Fibroblast of peridontal ligament (primary cell): ENCODE results near the gene ZNF480.
"Not testable (repeated sequence)": the region's sequence is repeated elsewhere in the genome, so short reads cannot be mapped to it uniquely, and the experiment has no call there.

Experiments used
- DNase-seq: peaks from one replicate; pipeline ENCODE4 v3.0.0-alpha.2; 2010; ENCODE audit errors: extremely low read depth

ZNF480 gene

GRCh38 chr19:52336791-52337381, 39.9 kb downstream of the ZNF480 start:
- DNase-seq, result peak; percentile 28

- not testable (repeated sequence) for DNase-seq
Measured at GRCh38 chr19:52339022-52339421, 42.1 kb downstream of the ZNF480 start.

DNA sequence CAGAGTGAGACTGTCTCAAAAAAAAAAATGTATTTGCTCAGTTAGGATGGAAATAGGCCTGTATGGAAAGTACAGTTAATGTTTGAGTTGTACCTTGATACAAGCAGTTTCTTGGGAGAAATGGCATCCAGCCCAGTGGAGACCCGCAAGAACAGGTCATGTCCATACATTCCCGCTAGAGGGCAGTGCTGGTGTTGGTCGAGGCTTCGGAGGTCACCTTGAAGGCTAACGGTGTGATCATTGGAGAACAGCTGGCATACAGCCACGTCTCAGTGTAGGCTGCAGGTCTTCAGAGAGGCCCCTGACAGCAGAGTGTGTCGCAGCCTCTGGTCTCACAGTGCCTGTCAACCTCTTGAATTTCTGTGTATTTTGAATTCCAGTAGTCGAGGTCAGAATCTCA, 46.6 kb downstream of the ZNF480 start:
- peak; percentile 12 for DNase-seq

DNA sequence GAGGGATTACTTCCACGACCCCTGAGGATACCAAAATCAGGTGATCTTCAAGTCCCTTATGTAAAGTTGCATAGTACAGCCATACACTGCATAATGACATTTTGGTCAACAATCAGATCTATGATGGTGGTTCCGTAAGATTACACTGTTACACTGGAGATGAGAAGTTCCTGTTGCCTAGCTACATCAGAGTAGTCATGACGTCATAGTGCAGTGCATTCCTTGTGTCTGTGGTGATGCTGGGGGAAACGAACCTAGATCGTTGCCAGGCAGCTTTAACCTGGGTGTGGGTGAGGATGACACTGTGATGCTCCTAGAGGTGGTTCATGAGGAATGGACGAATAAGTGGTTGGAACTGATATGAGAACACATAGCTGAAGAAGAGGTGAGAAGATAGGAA, 48.2 kb downstream of the ZNF480 start:
- no peak for DNase-seq

GRCh38 chr19:52351512-52351911, 54.5 kb downstream of the ZNF480 start:
- no peak for DNase-seq

DNA sequence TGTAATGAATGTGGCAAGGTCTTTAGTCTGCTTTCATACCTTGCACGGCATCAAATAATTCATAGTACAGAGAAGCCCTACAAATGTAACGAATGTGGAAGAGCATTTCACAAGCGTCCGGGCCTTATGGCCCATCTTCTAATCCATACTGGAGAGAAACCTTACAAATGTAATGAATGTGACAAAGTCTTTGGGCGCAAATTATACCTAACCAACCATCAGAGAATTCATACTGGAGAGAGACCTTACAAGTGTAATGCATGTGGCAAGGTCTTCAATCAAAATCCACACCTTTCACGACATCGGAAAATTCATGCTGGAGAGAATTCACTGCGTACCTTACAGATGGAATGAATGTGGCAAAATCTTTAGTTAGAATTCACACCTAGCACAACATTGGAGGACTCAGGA, 69.5 kb downstream of the ZNF480 start:
- no peak for DNase-seq

DNA sequence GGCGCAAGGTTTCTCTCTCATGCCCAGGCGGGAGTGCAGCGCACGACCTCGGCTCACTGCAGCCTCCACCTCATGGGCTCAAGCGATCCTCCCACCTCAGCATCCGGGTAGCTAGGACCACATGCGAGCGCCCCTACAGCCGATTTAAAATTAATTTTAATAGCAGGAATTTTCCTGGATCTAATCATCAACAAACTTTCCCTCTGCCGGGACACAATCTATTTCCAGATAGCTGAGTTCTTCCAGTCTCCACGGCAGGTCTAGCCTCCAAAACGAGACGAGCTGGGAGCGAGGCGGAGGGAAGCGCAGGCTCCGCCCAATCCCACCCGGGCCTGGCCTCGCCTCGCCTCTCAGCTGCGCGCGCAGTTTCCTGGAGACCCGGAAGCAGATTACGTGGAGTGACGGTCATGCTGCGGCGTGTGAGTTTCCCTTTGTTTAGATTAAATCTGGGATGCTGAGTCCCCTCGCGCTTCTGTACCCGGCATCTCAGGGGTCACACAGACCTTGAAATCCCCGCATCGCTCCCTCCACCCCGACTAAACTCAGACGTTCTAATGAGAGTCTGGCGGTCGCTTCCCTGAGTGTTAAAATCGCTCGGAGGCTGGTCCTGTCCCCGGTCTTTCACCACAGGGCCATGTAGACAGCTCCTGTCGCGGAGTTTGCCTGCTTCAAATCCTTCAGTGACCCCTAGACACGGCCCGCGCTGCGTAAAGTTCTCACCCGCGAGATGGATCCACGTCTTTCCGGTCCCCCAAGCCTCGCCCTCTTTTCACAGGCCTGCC, 72.8 kb downstream of the ZNF480 start, which contains the start of gene ZNF880:
ZNF880 (plus strand) TSS at position 365 of the 782 bp plus-strand sequence; CDS start at position 408, 43 bp downstream.
- DNase-seq, result peak; percentile 92

- no peak for DNase-seq
Measured at GRCh38 chr19:52370341-52370710, 73.4 kb downstream of the ZNF480 start.
